ENCODE data around the gene IGFL2. TPM values are rescaled to one million over a fixed set of nuclear protein-coding genes. Genes with fewer than 3 reads are reported as not detected.

Gene IGFL2
- total and polyA plus RNA-seq, 10 donors = not detected

DNA sequence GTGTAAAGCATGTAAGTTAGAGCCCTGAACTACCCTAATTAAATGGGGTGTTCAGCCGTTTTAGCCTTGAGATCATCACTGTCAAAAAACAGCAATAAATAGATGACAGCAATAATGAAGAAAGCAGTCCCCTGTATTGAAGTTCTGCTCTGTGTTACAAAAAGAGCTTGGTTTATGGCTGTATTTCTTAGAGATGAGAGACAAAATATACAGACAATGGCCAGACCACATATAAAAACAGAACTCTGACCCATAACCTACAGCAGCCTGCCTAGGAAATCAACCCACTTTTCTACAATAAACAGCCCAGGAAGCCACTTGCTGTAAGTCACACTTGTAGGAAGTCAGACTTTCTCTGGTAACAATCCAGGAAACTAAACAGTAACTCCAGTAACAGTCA is 34.3 kb upstream of the IGFL2 start:
- Histone ChIP-seq H3K27me3 (replicated peaks in 1 of 7) (peaks cover 0 to 47% (median 6%) of the 10 kb centered on the region in 7 donors), H3K27ac (no peak overlapping the region), H3K9me3 (no peaks in the 10 kb centered on the region), H3K4me3 (no peak overlapping the region), H3K36me3 (no peaks in the 10 kb centered on the region), H3K4me1 (no peaks in the 10 kb centered on the region)
- 50 to 80% (median 69%) methylated on average over 1 of the region's 1 CpG for WGBS, 5 donors
- intact Hi-C loops (cut with DNase I; ENCODE audit: low total_unique reads) = no loop called here
- no peak for TF ChIP-seq POLR2AphosphoS5 (IDR thresholded peaks at IDR 0.05)
- DNase-seq = no peak

DNA sequence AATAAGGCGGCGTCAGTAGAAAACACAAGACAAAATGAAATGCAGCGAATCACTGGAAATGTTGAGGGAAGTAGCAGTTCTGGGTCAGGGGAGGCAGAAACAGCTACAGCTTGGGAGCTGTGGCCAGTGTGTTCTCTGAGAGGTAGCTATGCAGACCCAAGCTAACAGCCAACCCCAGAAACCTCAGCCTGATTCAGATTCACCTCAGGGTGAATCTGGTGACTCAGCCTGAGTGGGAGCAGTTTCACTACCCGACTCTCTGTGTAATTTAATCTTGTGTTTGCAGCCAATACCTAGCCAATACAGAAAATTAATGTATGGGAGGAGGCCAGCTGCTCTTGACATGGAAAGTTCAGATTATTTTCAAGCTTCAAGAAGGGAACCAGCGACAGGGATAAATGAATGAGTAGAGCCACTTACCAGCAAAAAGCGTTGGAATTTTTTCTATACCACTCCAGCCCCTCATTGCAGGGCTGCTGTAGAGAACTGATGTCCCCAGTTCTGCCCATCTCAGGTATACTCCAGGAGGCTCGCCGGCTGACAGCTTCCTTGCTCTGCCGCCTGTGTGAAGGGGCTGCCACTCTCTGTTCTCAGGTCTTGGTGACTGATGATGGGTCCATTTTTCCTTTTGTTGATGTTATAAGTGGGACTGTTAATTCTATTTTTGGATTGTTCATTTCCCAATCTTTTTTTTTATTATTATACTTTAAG is 32.5 kb upstream of the IGFL2 start:
- intact Hi-C loops (cut with DNase I; ENCODE audit: low total_unique reads) = no loop called here
- TF ChIP-seq POLR2A (IDR thresholded peaks at IDR 0.05) (no peak), POLR2AphosphoS5 (IDR thresholded peaks at IDR 0.05) (no peak)
- TF ChIP-seq, protein P1, sequence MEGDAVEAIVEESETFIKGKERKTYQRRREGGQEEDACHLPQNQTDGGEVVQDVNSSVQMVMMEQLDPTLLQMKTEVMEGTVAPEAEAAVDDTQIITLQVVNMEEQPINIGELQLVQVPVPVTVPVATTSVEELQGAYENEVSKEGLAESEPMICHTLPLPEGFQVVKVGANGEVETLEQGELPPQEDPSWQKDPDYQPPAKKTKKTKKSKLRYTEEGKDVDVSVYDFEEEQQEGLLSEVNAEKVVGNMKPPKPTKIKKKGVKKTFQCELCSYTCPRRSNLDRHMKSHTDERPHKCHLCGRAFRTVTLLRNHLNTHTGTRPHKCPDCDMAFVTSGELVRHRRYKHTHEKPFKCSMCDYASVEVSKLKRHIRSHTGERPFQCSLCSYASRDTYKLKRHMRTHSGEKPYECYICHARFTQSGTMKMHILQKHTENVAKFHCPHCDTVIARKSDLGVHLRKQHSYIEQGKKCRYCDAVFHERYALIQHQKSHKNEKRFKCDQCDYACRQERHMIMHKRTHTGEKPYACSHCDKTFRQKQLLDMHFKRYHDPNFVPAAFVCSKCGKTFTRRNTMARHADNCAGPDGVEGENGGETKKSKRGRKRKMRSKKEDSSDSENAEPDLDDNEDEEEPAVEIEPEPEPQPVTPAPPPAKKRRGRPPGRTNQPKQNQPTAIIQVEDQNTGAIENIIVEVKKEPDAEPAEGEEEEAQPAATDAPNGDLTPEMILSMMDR (IDR thresholded peaks at IDR 0.05 in 8 of 11, conservative IDR thresholded peaks at IDR 0.05 in 3 of 11) = no peak
- WGBS, 5 donors = 68 to 85% (median 80%) methylated on average over 9 of the region's 9 CpGs
- Histone ChIP-seq H3K4me1 (no peaks in the 10 kb centered on the region), H3K27ac (no peak overlapping the region), H3K9me3 (peaks cover 0 to 9% (median 0%) of the 10 kb centered on the region in 8 donors), H3K4me3 (no peak overlapping the region), H3K36me3 (no peaks in the 10 kb centered on the region), H3K27me3 (replicated peaks in 1 of 7) (peaks cover 0 to 64% (median 6%) of the 10 kb centered on the region in 7 donors)
- no peak for DNase-seq

DNA sequence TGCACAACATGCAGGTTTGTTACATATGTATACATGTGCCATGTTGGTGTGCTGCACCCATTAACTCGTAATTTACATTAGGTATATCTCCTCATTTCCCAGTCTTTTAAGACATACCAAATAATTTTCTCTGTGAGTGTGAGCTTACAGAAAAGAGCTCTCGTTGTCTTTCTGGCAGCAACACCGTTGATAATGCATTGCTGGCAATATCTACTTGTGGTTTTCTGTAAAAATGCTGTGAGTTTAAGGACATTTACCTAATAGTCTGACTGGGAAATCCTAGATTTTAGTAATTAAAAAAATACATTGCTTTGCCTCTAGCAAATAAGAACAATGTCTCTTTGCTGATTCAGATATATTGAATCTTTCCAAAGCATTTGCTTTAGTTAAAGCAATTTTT is 31.9 kb upstream of the IGFL2 start:
- Histone ChIP-seq H3K36me3 (no peaks in the 10 kb centered on the region), H3K4me3 (no peak overlapping the region), H3K27me3 (replicated peaks in 1 of 7) (peaks cover 0 to 68% (median 6%) of the 10 kb centered on the region in 7 donors), H3K4me1 (no peaks in the 10 kb centered on the region), H3K9me3 (peaks cover 0 to 9% (median 0%) of the 10 kb centered on the region in 8 donors), H3K27ac (no peak overlapping the region)
- intact Hi-C loops (cut with DNase I; ENCODE audit: low total_unique reads) = no loop called here
- TF ChIP-seq POLR2AphosphoS5 (IDR thresholded peaks at IDR 0.05) (no peak), POLR2A (IDR thresholded peaks at IDR 0.05) (no peak)
- TF ChIP-seq, protein P1 (IDR thresholded peaks at IDR 0.05 in 8 of 11, conservative IDR thresholded peaks at IDR 0.05 in 3 of 11) = no peak
- no peak for DNase-seq
- WGBS, 5 donors = 64 to 85% (median 83%) methylated on average over 3 of the region's 3 CpGs

DNA sequence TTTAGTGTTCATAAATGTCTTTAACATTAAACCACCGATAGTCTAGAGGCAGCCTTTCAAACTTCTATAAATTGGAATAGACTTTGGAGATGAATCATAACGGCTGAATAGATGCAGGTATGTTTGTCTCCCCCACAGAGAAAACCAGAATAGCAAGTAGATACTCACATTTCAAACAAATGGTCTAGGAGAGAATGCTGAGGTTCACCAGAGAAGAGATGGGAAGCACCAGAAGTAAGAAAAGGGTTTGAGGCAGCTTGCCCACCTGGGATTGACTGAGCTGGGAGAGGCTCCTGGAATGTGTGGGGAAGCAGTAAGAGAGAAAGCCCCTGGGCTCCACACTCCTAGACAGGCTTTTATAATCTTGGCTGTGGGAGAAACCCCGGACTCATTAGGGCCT is 29.9 kb upstream of the IGFL2 start:
- Histone ChIP-seq H3K4me1 (no peaks in the 10 kb centered on the region), H3K9me3 (peaks cover 0 to 9% (median 0%) of the 10 kb centered on the region in 8 donors), H3K4me3 (no peak overlapping the region), H3K27ac (no peak overlapping the region), H3K27me3 (replicated peaks in 1 of 7) (peaks cover 0 to 62% (median 3%) of the 10 kb centered on the region in 7 donors), H3K36me3 (no peaks in the 10 kb centered on the region)
- intact Hi-C loops (cut with DNase I; ENCODE audit: low total_unique reads) = no loop called here
- no peak for TF ChIP-seq POLR2AphosphoS5 (IDR thresholded peaks at IDR 0.05)
- no peak for TF ChIP-seq POLR2A (IDR thresholded peaks at IDR 0.05)
- TF ChIP-seq, protein P1 (IDR thresholded peaks at IDR 0.05 in 8 of 11, conservative IDR thresholded peaks at IDR 0.05 in 3 of 11) = no peak
- DNase-seq = no peak
- WGBS, 5 donors = 72 to 95% (median 84%) methylated on average over 3 of the region's 3 CpGs
